ENCODE data around the gene ANKS6. TPM values are rescaled to one million over a fixed set of nuclear protein-coding genes. Genes with fewer than 3 reads are reported as not detected.

Gene ANKS6
- total RNA-seq (ENCODE audit: low replicate concordance) = 16.0 and 44.3 TPM in 2 replicates

DNA sequence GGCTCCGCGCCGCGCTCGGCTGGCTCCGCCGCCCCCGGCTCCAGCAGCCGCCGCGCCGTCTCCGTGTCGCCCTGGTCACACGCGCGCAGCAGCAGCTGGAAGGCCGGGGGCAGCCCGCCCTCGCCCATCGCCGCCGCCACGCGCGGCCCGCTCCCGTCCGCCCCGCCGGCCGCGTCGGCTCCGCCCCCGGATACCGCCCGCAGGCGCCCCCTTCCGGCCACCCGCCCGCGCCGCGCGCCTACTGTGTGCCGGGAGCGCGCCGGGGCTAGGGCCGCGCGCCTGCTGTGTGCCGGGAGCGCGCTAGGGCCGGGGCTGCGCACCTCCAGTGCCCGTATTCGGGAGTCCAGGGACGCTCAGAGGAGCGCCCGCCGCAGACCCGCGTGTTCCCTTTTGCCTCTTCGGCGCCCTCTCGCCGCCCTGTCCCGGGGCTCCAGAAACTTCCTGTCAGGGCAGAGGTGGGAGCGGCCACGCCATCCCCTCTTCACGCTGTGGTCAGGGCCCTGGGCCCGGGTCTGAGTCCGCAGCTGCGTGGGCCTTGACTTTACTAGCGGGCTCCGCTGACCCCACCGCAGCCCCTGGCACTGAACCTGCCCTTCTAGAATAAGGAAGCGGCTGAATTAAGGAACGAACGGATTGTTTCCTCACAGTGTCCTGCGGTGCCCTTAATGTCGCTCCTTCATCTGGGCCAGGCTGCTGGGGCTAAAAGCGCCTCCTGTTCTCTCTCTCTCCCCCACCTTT is at the start of gene ANKS6:
Gene ANKS6 (minus strand): TSS at position 192 of the 738 bp plus-strand sequence. CDS start 64 bp downstream, at position 128.
- H3K27me3 Mint-ChIP-seq (ENCODE audit: insufficient read depth, low read depth) = peaks cover 4% of the 10 kb centered on the region
- H3K9me3 Mint-ChIP-seq = peaks cover 13% of the 10 kb centered on the region
- Histone ChIP-seq H3K79me2 (ENCODE audit: low read depth) (peaks cover 34% of the 10 kb centered on the region), H3F3A (ENCODE audit: low read depth) (peaks cover 6% of the 10 kb centered on the region), H3K4me1 (peaks cover 23% of the 10 kb centered on the region), H3K4me2 (peak within 1 kb of the TSS; percentile 97), H2AFZ (replicated peaks) (peak within 1 kb of the TSS; percentile 100), H3K4me3 (peak within 1 kb of the TSS; percentile 67), H3K27me3 (peaks cover 24% of the 10 kb centered on the region), H3K36me3 (no peaks in the 10 kb centered on the region), H3K9ac (no peak within 1 kb of the TSS), H3K9me3 (ENCODE audit: low read depth) (no peaks in the 10 kb centered on the region), H3K27ac (no peak within 1 kb of the TSS), H4K20me1 (ENCODE audit: low read depth) (peaks cover 33% of the 10 kb centered on the region)
- no peak within 1 kb of the TSS for H3K27ac Mint-ChIP-seq
- TF ChIP-seq, protein P1, sequence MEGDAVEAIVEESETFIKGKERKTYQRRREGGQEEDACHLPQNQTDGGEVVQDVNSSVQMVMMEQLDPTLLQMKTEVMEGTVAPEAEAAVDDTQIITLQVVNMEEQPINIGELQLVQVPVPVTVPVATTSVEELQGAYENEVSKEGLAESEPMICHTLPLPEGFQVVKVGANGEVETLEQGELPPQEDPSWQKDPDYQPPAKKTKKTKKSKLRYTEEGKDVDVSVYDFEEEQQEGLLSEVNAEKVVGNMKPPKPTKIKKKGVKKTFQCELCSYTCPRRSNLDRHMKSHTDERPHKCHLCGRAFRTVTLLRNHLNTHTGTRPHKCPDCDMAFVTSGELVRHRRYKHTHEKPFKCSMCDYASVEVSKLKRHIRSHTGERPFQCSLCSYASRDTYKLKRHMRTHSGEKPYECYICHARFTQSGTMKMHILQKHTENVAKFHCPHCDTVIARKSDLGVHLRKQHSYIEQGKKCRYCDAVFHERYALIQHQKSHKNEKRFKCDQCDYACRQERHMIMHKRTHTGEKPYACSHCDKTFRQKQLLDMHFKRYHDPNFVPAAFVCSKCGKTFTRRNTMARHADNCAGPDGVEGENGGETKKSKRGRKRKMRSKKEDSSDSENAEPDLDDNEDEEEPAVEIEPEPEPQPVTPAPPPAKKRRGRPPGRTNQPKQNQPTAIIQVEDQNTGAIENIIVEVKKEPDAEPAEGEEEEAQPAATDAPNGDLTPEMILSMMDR (IDR thresholded peaks at IDR 0.05) = peak; percentile 55
- no peak for TF ChIP-seq EZH2 (IDR thresholded peaks at IDR 0.05)
- peaks cover 9% of the 10 kb centered on the region for H3K36me3 Mint-ChIP-seq
- peaks cover 31% of the 10 kb centered on the region for H3K4me1 Mint-ChIP-seq
- H3K4me3 Mint-ChIP-seq = peak within 1 kb of the TSS; percentile 79
- peak; percentile 93 for DNase-seq (ENCODE audit: low spot score)

DNA sequence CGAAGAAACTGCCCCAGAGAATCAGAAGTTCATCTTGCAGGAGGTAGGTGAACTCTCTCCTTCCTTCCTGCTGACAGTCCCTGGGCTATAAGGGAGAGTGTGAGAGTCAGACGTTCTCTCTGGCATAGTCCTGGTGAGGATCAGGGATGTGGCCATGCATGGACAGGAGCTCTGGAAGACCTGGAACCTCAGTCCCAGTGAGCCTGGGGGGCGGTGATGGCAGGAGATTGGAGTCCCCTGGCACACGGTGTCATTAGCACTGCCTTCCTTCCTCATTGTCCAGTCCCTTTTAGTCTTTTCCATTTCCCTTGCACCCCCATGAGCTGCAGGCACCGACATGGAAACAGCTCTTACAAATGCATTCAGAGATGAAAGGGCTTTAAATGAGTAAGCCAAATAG is 49.7 kb upstream of the ANKS6 start:
- TF ChIP-seq, protein P1 (IDR thresholded peaks at IDR 0.05) = no peak
- TF ChIP-seq EZH2phosphoT487 (IDR thresholded peaks at IDR 0.05) = no peak
- no peak for TF ChIP-seq EZH2 (IDR thresholded peaks at IDR 0.05)
- no peaks in the 10 kb centered on the region for H3K79me2 ChIP-seq (ENCODE audit: low read depth)
- H3K9me3 Mint-ChIP-seq = no peaks in the 10 kb centered on the region
- no peak overlapping the region for H3K27ac Mint-ChIP-seq
- H3K4me3 Mint-ChIP-seq = no peak overlapping the region
- no peaks in the 10 kb centered on the region for H3K36me3 ChIP-seq
- no peaks in the 10 kb centered on the region for H4K20me1 ChIP-seq (ENCODE audit: low read depth)
- peaks cover 7% of the 10 kb centered on the region for H3F3A ChIP-seq (ENCODE audit: low read depth)
- H3K4me1 ChIP-seq = peaks cover 6% of the 10 kb centered on the region
- H3K36me3 Mint-ChIP-seq = peaks cover 7% of the 10 kb centered on the region
- H3K27me3 ChIP-seq = no peaks in the 10 kb centered on the region
- H3K4me2 ChIP-seq = no peak overlapping the region
- no peak overlapping the region for H2AFZ ChIP-seq (replicated peaks)
- no peak overlapping the region for H3K4me3 ChIP-seq
- H3K4me1 Mint-ChIP-seq = peaks cover 9% of the 10 kb centered on the region
- H3K27ac ChIP-seq = no peak overlapping the region
- no peak for DNase-seq (ENCODE audit: low spot score)
- no peaks in the 10 kb centered on the region for H3K9me3 ChIP-seq (ENCODE audit: low read depth)
- peaks cover 2% of the 10 kb centered on the region for H3K27me3 Mint-ChIP-seq (ENCODE audit: insufficient read depth, low read depth)
- no peak overlapping the region for H3K9ac ChIP-seq

DNA sequence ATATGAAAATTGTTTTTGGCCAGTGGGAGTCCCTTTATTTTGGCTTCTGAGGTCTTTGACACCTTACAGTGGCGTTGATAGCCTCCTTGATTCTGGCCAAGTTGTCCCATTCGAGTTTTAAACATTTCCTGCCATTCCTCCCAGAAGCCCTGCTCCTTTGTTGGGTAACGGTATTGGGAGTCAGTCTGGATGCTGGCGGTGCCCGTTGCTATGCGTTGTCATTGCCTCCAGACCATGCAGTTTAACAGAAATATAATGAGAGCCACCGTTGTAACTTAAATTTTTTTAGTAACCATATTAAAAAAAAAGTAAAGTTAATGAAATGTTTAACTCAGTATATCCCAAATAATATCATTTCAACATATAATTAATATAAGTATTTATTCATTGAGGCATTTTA is 46.2 kb upstream of the ANKS6 start:
- no peaks in the 10 kb centered on the region for H3K27me3 Mint-ChIP-seq (ENCODE audit: insufficient read depth, low read depth)
- TF ChIP-seq EZH2phosphoT487 (IDR thresholded peaks at IDR 0.05) (no peak), EZH2 (IDR thresholded peaks at IDR 0.05) (no peak)
- TF ChIP-seq, protein P1 (IDR thresholded peaks at IDR 0.05) = no peak
- Histone ChIP-seq H2AFZ (replicated peaks) (no peak overlapping the region), H3F3A (ENCODE audit: low read depth) (no peaks in the 10 kb centered on the region), H3K36me3 (no peaks in the 10 kb centered on the region), H4K20me1 (ENCODE audit: low read depth) (no peaks in the 10 kb centered on the region), H3K79me2 (ENCODE audit: low read depth) (no peaks in the 10 kb centered on the region), H3K9ac (no peak overlapping the region), H3K4me2 (no peak overlapping the region), H3K27me3 (no peaks in the 10 kb centered on the region), H3K4me1 (no peaks in the 10 kb centered on the region), H3K27ac (no peak overlapping the region), H3K9me3 (ENCODE audit: low read depth) (no peaks in the 10 kb centered on the region), H3K4me3 (no peak overlapping the region)
- no peak overlapping the region for H3K4me3 Mint-ChIP-seq
- no peak overlapping the region for H3K27ac Mint-ChIP-seq
- no peaks in the 10 kb centered on the region for H3K9me3 Mint-ChIP-seq
- no peak for DNase-seq (ENCODE audit: low spot score)
- peaks cover 15% of the 10 kb centered on the region for H3K36me3 Mint-ChIP-seq
- H3K4me1 Mint-ChIP-seq = no peaks in the 10 kb centered on the region
